ENCODE data around the gene CHCHD10.

CHCHD10 gene

DNA sequence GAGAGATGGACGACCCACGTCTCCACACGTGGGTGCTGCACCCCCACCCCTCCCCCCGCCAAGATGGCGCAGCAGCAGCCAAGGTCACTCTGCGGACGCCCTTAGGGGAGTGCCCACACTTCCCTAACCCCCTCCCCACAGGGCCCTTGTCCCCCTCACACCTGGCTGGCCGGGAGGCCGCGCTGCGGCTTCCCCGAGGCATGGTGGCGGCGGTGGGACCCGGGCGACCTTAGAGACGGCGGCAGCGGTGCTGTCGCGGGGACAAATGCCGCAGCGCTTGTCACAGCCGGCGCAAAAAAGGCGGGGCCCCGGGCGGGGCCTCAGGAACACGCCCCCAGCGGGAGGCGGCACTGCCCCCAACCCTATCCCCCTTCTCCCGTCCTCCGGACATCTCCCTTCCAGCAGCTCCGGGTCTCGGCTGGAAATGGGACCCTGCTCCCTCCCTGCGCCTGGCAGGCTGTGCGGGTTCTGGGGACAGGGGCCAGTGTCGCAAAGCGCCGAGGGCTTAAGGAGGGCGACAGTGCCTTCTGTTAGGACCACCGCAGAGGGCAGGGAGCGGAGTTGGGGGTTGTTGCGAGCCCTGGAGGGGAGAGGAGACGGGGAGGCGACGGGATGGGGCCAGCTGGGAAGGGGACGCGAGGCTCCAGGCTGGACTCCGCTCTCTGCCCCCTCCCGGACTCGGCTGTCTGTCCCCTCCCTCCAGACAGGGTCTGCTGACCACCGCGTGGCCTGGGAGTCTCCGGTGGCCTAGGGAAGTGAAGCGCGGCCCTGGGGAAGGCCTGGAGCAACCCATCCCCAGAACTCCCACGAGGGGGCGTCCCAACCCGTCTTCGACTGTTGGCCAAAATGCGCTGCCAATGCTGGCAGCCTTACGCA is at the start of gene CHCHD10:
TSS of gene CHCHD10 (minus strand) at position 300 of the 876 bp plus-strand sequence. CDS start at position 202, 98 bp downstream.
- DNase-seq = peak; percentile 69

DNA sequence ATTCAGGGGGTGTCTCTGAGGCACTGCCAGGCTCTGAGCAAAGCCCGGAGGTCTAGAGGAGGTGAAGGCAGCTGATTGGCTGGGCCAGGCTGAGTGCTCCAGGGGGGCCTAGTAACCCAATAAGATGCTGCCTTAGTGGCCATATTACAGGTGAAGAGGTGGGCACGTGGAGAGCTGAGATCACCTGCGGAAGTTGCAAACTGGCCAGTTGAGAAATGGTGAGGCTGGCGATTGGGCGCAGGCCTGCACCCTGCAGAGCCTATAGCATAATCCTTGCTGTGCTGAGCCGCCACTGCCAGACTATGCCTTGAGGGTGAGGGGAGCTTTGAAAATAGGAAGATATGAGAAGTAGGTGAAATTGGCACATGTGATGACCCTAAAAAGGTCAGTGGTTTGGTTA is 49.4 kb upstream of the CHCHD10 start:
- no peak for DNase-seq

DNA sequence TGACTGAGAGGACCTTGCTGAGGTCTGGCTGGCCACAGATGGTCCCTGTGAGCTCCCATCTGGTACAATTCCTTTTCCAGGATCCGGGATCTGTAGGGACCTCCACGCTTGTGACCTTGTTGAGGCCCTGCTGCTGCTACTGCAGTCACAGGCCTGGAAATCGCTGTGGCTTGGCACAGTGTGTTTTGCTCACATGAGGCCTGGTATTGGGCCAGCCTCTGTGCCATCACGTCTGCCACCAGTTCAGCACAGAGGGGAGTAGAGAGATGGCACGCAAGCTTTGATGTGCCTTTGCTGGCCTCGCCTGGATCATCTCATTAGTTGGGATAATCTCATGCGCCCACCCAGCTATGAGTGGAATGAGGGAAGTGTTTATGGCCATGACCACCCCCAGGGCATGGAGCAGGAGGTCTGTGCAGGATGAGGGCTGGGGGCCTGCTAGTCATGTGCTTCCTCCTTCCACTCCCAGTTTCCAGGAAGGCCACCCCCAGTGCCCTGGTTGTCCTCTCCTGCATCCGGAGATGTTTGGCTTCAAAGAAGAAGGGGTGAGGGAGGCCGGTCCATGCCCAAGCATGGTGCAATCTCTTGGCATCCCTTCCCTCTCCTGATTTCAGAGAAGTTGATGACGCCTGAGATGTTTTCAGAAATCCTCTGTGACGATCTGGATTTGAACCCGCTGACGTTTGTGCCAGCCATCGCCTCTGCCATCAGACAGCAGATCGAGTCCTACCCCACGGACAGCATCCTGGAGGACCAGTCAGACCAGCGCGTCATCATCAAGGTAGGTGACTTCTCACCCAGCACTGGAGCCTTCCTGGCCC is 48.6 kb upstream of the CHCHD10 start:
- DNase-seq = no peak

- DNase-seq = no peak
Measured at GRCh38 chr22:23815541-23816155, 47.9 kb upstream of the CHCHD10 start.

- no peak for DNase-seq
Measured at GRCh38 chr22:23812378-23812777, 44.6 kb upstream of the CHCHD10 start.

DNA sequence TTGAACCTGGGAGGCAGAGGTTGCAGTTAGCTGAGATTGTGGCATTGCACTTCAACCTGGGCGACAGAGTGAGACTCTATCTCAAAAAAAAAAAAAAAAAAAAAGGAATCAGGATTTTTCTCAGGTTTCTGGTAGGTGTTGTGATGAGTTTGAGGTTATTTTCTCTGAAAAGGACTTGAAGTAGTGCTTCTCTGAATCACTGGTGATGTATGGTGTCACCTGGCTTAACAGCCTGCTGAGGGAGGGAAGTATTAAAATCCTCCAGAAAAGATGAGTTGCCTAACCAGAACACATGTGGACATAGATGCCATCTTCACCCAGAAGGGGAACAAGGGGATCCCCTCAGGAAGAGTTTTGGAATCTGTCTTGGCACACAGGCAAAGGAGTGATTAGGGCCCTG is 39.1 kb upstream of the CHCHD10 start:
- DNase-seq = no peak

DNA sequence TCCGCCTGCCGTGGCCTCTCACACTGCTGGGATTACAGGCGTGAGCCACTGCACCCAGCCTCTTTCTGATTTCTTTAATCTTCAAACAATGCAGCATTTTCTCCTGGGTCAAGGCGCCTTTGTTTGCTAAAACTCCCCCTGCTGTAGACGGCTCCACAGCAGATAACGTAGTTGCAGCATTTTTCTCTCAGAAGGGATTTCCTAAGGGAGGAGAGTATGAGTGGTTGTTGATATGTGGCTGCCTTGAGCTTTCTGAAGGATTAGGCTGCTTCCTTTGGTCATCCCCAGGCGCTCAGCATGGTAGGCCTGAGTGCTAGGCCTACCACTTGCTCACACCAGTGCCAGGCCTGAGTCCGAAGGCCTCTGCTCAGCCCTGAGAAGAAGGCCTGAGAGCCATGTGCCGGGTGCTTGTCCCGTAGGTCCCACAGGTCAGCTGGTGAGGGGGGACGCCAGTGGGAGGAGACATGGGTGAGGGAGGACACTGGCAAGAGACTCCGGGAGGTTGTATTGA is 37.1 kb upstream of the CHCHD10 start:
- no peak for DNase-seq

DNA sequence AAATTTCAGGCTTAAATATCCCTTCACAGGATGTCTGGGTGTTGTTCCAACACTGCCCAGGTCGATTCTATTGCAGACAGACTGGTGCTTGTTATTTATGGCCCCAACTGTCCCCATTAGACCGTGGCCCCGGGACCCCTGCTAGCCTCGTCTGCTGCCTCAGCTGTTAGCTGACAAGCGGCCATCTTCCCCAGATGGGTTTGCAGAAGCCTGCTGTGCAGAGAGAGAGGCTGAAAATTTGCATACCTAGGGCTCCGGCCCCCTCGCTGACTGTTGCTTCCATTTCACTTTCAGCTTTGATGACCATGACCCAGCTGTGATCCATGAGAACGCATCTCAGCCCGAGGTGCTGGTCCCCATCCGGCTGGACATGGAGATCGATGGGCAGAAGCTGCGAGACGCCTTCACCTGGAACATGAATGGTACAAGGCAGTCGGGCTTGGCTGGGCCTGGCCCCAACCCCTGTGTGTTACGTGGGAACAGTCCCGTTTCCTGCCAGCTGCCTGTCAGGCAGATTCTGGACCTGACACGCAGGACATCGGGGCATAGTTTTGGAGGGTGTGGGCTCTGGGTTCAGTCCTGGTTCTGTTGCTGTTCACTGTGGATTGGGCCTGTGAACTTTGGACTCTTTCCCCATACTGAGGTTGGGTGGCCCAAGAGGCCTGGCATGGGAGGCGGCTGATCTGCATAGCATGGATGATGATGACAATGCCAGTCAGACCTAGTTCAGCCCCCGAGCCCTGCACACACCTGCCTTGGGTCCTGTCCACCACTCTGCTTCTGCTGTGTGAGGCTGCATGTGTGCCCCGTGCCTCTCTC is 35.4 kb upstream of the CHCHD10 start:
- no peak for DNase-seq

GRCh38 chr22:23801886-23802377 is 34.2 kb upstream of the CHCHD10 start:
- no peak for DNase-seq

DNA sequence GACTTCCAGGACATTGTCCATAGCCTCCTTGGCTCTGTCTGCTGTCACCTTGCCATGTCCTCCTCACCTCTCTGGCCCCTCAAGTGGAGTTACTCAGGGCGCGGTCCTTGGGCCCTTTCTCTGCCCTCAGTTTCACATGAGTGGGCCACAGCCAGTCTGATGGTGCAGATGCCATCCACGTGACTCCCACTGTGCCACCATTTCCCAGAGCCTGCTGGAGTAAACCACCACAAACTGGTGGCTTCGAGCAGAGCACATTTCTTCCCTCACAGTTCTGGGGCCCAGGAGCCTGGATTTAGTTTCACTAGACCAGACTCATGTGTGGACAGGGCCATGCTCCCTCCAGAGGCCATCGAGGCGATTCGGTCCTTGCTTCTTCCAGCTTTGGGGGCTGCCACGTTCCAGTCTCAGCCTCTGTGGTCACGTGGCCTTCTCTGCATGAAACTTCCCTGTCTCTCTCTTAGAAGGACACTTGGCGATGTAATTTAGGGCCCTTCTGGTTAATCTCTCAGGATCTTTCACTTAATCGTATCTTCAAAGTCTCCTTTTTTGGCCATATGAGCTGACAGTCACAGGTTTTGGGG is 33.6 kb upstream of the CHCHD10 start:
- DNase-seq = no peak

DNA sequence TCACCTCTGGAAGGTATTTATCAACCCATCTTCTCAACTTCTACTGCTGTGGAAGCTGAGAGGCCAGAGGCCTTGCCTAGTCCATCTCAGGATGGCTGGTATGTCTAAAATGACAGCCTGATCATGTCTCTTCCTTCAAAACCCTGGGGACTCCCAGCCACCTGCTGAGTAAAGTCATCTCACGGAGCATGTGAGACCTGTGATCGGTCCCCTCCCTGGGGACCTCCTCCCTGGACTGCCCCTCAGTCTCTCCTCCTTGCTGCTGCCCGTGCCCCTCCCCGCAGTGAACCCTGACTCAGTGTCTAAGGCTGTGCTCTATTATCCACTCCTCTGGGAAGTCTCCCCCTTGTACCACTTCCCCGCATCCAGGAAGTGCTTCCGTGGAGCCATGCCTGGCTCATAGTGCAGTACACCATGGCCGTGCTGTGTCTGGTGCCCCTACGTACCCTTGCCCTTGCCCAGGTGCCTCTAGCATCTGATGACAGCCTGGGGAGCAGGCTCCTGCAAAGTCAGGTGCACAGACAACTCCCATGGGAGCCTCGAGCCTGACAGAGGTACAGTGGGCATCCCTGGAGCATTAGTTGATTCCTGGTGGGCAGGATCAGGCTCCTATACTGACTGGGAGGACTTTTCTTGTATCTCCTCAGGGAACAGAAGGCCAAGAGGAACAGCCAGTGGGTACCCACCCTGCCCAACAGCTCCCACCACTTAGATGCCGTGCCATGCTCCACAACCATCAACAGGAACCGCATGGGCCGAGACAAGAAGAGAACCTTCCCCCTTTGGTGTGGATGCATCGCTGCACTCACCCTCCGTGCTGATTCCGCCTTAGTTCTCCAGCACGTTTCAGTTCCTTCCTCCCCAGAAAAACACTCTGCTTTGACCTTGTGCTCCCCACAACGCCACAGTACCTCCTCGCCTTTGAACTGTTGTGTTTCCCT is 32.8 kb upstream of the CHCHD10 start:
- DNase-seq = no peak

- DNase-seq = peak; percentile 83
Measured at GRCh38 chr22:23796461-23796860, 28.7 kb upstream of the CHCHD10 start.

DNA sequence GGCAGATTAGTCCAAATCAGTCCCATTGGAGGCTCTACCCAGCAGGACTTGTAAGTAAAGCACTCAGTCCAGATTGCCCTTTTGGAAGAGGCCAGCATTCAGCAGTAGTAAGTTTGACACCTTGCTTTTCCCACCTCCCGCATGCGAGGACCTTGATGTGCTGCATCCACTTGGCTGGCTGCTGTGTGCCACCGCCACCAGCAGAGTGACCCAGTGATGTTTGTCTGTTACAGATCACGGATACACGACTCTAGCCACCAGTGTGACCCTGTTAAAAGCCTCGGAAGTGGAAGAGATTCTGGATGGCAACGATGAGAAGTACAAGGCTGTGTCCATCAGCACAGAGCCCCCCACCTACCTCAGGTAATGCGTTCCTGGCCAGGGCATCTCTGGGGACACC is 25.6 kb upstream of the CHCHD10 start:
- no peak for DNase-seq

DNA sequence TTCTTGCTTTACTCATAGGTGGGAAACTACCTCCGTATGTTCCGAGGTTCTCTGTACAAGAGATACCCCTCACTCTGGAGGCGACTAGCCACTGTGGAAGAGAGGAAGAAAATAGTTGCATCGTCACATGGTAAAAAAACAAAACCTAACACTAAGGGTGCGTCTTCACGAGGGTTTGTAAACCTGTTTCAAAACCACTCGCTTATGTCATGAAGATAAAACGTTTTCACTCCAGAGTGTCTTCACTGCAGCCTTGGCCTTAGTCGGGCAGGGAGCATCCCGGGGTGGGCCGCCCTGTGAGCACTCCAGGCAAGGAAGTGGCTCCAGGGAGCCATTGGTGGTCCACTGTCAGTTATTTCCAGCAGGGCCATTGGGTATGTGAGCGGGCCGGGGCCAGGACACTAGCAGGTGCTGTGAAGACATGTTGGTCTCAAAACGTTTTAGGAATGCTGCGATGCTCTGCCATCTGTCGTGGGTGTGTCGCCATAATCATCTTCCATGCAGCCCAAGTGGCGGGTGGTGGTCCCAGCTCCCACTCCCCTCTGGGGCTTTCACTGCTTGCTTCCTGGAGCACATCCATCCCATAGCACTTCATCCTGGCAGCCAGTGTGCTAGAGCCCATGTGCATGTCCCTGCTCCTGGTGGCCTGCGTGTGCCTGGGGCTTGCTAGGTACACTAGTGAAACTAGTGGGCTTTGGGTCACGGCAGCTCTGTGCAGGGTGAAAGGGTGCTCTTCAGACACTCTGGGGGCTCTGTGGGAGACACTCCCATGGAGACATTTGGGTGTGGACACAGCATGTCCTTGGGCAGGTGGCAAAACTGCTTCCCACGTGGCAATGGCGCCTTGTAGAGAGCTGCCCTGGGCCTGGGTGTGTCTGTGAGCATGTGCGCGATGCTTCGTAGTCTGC is 24.2 kb upstream of the CHCHD10 start:
- no peak for DNase-seq

DNA sequence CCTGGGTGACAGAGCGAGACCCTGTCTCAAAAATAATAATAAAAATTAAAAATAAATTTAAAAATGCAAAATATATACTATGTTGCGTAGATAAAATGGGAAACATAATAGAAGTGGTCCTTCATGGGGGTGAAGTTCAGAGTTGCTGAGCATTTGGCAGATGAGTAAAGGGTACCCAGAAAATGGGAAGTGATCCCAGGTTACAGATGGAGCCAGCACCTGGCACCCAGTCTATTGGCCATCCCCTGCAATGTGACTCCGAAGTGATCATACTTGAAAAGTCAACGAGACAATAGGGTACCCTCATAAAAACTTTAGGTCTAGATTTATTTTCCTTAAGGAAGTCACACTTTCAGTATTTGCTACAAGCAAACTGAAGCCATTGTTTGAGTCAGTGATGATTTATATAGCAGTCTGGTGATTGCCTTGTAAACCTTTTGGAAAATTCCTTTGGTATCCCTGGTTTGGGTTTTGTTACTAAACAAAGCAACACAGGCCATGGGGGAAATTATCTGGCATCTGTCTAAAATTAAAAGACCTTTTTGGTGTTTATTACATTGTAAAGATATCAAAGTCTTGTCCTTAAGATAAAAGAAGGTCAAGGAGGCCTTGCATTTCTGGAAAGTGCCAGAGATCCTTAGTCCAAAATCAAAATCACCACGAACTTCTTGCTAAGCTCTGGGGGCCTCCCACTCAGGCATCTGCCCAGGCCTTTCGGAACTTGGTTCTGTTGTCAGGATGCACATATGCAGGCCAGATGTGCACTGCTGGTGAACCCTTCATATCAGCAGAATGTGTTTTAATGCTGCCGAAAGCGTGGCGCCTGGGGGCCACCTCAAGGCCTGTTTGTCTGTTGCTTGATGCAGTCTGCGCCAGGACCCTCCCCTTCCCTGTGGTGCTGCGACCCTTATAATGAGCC is 23.3 kb upstream of the CHCHD10 start:
- DNase-seq = peak; percentile 67

DNA sequence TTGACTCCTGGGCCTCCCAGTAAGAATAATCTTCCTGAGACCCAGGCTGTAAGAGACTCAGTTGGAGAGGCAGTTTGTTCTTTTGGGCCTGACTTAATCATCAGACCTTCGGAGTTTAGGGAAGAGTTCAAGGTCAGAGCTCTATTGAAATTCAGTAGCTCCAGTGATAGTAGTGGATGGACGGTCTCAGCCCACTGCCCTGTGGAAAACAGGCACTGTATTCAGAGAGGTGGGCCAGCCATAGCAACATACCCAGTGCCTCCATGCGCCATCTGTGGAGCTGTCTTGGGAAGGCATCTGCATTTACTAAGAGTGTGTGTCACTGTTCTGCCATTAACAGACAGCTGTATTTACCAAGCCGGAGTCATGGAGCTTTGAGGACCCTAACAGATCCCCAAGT is 21.9 kb upstream of the CHCHD10 start:
- DNase-seq = no peak

- DNase-seq = no peak
Measured at GRCh38 chr22:23789121-23789520, 21.3 kb upstream of the CHCHD10 start.

GRCh38 chr22:23787910-23788309 is 20.1 kb upstream of the CHCHD10 start:
- DNase-seq = no peak

DNA sequence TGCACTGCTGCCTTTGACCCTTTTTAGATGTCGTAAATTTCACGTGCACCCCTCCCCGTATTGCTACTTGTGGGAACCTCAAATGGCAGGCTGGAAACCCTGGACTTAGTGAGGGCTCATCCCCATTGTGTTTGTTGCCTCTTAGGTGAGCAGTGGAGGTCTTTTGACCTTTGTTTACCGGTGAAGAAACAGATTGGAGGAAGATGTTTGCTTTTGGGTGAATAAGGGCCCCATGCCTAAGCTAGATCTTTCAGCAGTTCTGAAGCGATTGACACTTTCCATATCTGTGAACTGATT is 19.8 kb upstream of the CHCHD10 start:
- no peak for DNase-seq

Data from fibroblast of upper back skin (primary cell).